Hypothalamus (tissue), 51 donors: Measurements from ENCODE around the gene MDFIC.
"Not testable (repeated sequence)": the region's sequence is repeated elsewhere in the genome, so short reads cannot be mapped to it uniquely, and the experiment has no call there.

Source experiments
- DNase-seq, 51 donors: peaks; one replicate each; lab custom pipeline; 2025; lab: John Stamatoyannopoulos, UW

Gene MDFIC

GRCh38 chr7:114922026-114922651 is at the start of gene MDFIC:
Gene MDFIC (plus strand): TSS chr7:114922094. CDS start chr7:114923034, 940 bp downstream.
- peak in 19 of 51 donors; percentile 3 to 57 (median 24) for DNase-seq

- DNase-seq = no peak
Observed at GRCh38 chr7:114874170-114874569, 47.7 kb upstream of the MDFIC start.

- no peak for DNase-seq
Observed at GRCh38 chr7:114875186-114875585, 46.7 kb upstream of the MDFIC start.

- DNase-seq = no peak
Observed at GRCh38 chr7:114879554-114879953, 42.3 kb upstream of the MDFIC start.

GRCh38 chr7:114885836-114886235 is 36.1 kb upstream of the MDFIC start:
- no peak for DNase-seq

GRCh38 chr7:114886241-114886640 is 35.7 kb upstream of the MDFIC start:
- DNase-seq = no peak

- not testable (repeated sequence) for DNase-seq
Observed at GRCh38 chr7:114889116-114889515, 32.8 kb upstream of the MDFIC start.

GRCh38 chr7:114889646-114890285 is 32.1 kb upstream of the MDFIC start:
- no peak for DNase-seq

GRCh38 chr7:114890561-114890960 is 31.3 kb upstream of the MDFIC start:
- DNase-seq = no peak

GRCh38 chr7:114900127-114900526 is 21.8 kb upstream of the MDFIC start:
- no peak for DNase-seq

- no peak for DNase-seq
Observed at GRCh38 chr7:114901771-114902170, 20.1 kb upstream of the MDFIC start.

GRCh38 chr7:114903131-114903530 is 18.8 kb upstream of the MDFIC start:
- no peak for DNase-seq

GRCh38 chr7:114910787-114911186 is 11.1 kb upstream of the MDFIC start:
- DNase-seq = no peak

- DNase-seq = no peak
Observed at GRCh38 chr7:114911411-114911810, 10.5 kb upstream of the MDFIC start.

GRCh38 chr7:114916261-114916892 is 5.5 kb upstream of the MDFIC start:
- no peak for DNase-seq

- no peak for DNase-seq
Observed at GRCh38 chr7:114917211-114917839, 4.6 kb upstream of the MDFIC start.

GRCh38 chr7:114919587-114919986 is 2.3 kb upstream of the MDFIC start:
- no peak for DNase-seq

- DNase-seq = peak in 1 of 51 donors; percentile 2
Observed at GRCh38 chr7:114921631-114922025, 266 bp upstream of the MDFIC start.

- DNase-seq = peak in 10 of 51 donors; percentile 2 to 30 (median 10)
Observed at GRCh38 chr7:114922652-114923402, 933 bp downstream of the MDFIC start.

GRCh38 chr7:114923403-114923713 is 1.5 kb downstream of the MDFIC start:
- no peak for DNase-seq
